Activated CD4-positive, alpha-beta memory T cell treated with anti-CD3 and anti-CD28 coated beads for 36 hours (primary cell): ENCODE data around the gene TBC1D21. TPM values are rescaled to one million over a fixed set of nuclear protein-coding genes. Genes with fewer than 3 reads are reported as not detected.

ENCODE experiments used
- CTCF ChIA-PET: fragments of 350-600 bp; sonication (Branson Sonifier 250); formaldehyde crosslinking; loops from one replicate; lab custom pipeline; 2021; ENCODE audit warnings: antibody characterized with exemption, inconsistent platforms; lab: Charles Lee
- POLR2A ChIA-PET: fragments of 350-600 bp; sonication (Branson Sonifier 250); formaldehyde crosslinking; loops from one replicate; lab custom pipeline; 2021; ENCODE audit warnings: antibody characterized with exemption; lab: Charles Lee
- DNase-seq: peaks from one replicate; pipeline ENCODE4 v3.0.0-alpha.2; 2020
- H3K27ac Mint-ChIP-seq: one replicate; pipeline ENCODE4 v1.8.0; 2021; ENCODE audit warnings: mixed read lengths
- H3K27me3 Mint-ChIP-seq: one replicate; pipeline ENCODE4 v1.8.0; 2021; ENCODE audit warnings: mixed read lengths
- H3K36me3 Mint-ChIP-seq: one replicate; pipeline ENCODE4 v1.8.0; 2021; ENCODE audit warnings: mixed read lengths
- H3K4me1 Mint-ChIP-seq: one replicate; pipeline ENCODE4 v1.8.0; 2021; ENCODE audit warnings: low read depth, mixed read lengths
- H3K4me3 Mint-ChIP-seq: one replicate; pipeline ENCODE4 v1.8.0; 2021; ENCODE audit warnings: mild to moderate bottlenecking, mixed read lengths
- H3K9me3 Mint-ChIP-seq: one replicate; pipeline ENCODE4 v1.8.0; 2021; ENCODE audit warnings: mixed read lengths
- intact Hi-C: fragments of 100-400 bp; cut with micrococcal nuclease; formaldehyde crosslinking; loops from one replicate; pipeline ENCODE4 v1.15.1; 2023
- total RNA-seq, 2 experiments: library from RNA; stranded (reverse); gene quantifications; one replicate each; pipeline ENCODE4 v1.2.3, GENCODE V29; 2021

The TBC1D21 gene
- total RNA-seq, 2 experiments from 2014 or later: not detected

GRCh38 chr15:73922186-73923151, 49.1 kb downstream of the TBC1D21 start:
- H3K4me3 Mint-ChIP-seq: no peak overlapping the region

GRCh38 chr15:73923156-73923487, 49.8 kb downstream of the TBC1D21 start:
- Mint-ChIP-seq H3K9me3 (peaks cover 9% of the 10 kb centered on the region), H3K4me1 (peaks cover 56% of the 10 kb centered on the region), H3K4me3 (no peak overlapping the region), H3K36me3 (peaks cover 12% of the 10 kb centered on the region), H3K27ac (peak overlapping the region; percentile 87), H3K27me3 (no peaks in the 10 kb centered on the region)
- POLR2A ChIA-PET: no interaction called here
- no peak for DNase-seq
- intact Hi-C loops: no loop called here
- CTCF ChIA-PET: interaction anchor here (1.2 to 2.9 kb wide), 4 partner anchors 11 to 287 kb away, joined by 3 to 15 read pairs (median 4); no protein-coding TSS in a partner anchor

More at GRCh38 chr15:73922186-73923151, 49.1 kb downstream of the TBC1D21 start:
- no peaks in the 10 kb centered on the region for H3K27me3 Mint-ChIP-seq
- peaks cover 53% of the 10 kb centered on the region for H3K4me1 Mint-ChIP-seq
- POLR2A ChIA-PET: no interaction called here
- CTCF ChIA-PET: interaction anchor here (0.7 to 2.9 kb wide), 5 partner anchors 15 to 633 kb away, joined by 3 to 15 read pairs (median 5); no protein-coding TSS in a partner anchor
- peak overlapping the region; percentile 81 for H3K27ac Mint-ChIP-seq
- DNase-seq: no peak
- peaks cover 12% of the 10 kb centered on the region for H3K9me3 Mint-ChIP-seq
- peaks cover 16% of the 10 kb centered on the region for H3K36me3 Mint-ChIP-seq
- intact Hi-C loops: no loop called here

GRCh38 chr15:73923488-73924164, 50.3 kb downstream of the TBC1D21 start:
- Mint-ChIP-seq H3K9me3 (peaks cover 4% of the 10 kb centered on the region), H3K36me3 (peaks cover 7% of the 10 kb centered on the region), H3K27me3 (no peaks in the 10 kb centered on the region), H3K27ac (peak overlapping the region; percentile 87), H3K4me1 (peaks cover 58% of the 10 kb centered on the region), H3K4me3 (no peak overlapping the region)
- ChIA-PET POLR2A (no interaction called here), CTCF (interaction anchor here (1.0 to 2.9 kb wide), 6 partner anchors 10 to 287 kb away, joined by 3 to 15 read pairs (median 4); partner anchors contain the start of gene PML)
- DNase-seq: no peak
- intact Hi-C loops: loop anchor here (2.0 kb wide), 1 partner anchor 71 kb away; the partner anchor contains the start of gene PML

GRCh38 chr15:73924171-73924921, 51.0 kb downstream of the TBC1D21 start:
- Mint-ChIP-seq H3K4me3 (peak overlapping the region; percentile 25), H3K4me1 (peaks cover 64% of the 10 kb centered on the region)

GRCh38 chr15:73925848-73926218, 52.5 kb downstream of the TBC1D21 start:
- Mint-ChIP-seq H3K36me3 (no peaks in the 10 kb centered on the region), H3K9me3 (no peaks in the 10 kb centered on the region), H3K4me3 (peak overlapping the region; percentile 46), H3K27ac (no peak overlapping the region), H3K4me1 (peaks cover 54% of the 10 kb centered on the region), H3K27me3 (no peaks in the 10 kb centered on the region)
- intact Hi-C loops: loop anchor here (2.0 kb wide), 1 partner anchor 69 kb away; the partner anchor contains the start of gene PML
- no peak for DNase-seq
- ChIA-PET CTCF (interaction anchor here (3.4 kb wide), 1 partner anchor 25 kb away, joined by 15 read pairs; no protein-coding TSS in a partner anchor), POLR2A (no interaction called here)

More at GRCh38 chr15:73924171-73924921, 51.0 kb downstream of the TBC1D21 start:
- peak overlapping the region; percentile 87 for H3K27ac Mint-ChIP-seq
- CTCF ChIA-PET: interaction anchor here (1.0 to 2.9 kb wide), 6 partner anchors 10 to 70 kb away, joined by 3 to 15 read pairs (median 4); partner anchors contain the start of gene PML
- no peaks in the 10 kb centered on the region for H3K27me3 Mint-ChIP-seq
- intact Hi-C loops: loop anchor here (2.0 kb wide), 1 partner anchor 70 kb away; the partner anchor contains the start of gene PML
- H3K9me3 Mint-ChIP-seq: no peaks in the 10 kb centered on the region
- H3K36me3 Mint-ChIP-seq: peaks cover 2% of the 10 kb centered on the region
- POLR2A ChIA-PET: no interaction called here
- DNase-seq: peak; percentile 48

- no peak for DNase-seq
- Mint-ChIP-seq H3K27ac (peak within 1 kb of the TSS; percentile 32), H3K27me3 (no peaks in the 10 kb centered on the region), H3K4me1 (peaks cover 50% of the 10 kb centered on the region), H3K36me3 (no peaks in the 10 kb centered on the region), H3K4me3 (peak within 1 kb of the TSS; percentile 59), H3K9me3 (no peaks in the 10 kb centered on the region)
- intact Hi-C loops: no loop called here
- ChIA-PET CTCF (interaction anchor here (1.2 to 3.4 kb wide), 5 partner anchors 18 to 47 kb away, joined by 5 to 26 read pairs (median 15); no protein-coding TSS in a partner anchor), POLR2A (interaction anchor here (0.6 kb wide), 2 partner anchors 14 to 48 kb away, joined by 3 read pairs; no protein-coding TSS in a partner anchor)
Observed at GRCh38 chr15:73926219-73927002, 53.0 kb downstream of the TBC1D21 start, which contains the start of gene LOXL1. TSS of gene LOXL1 (plus strand) at chr15:73926462. CDS start at chr15:73926784, 322 bp downstream.

- Mint-ChIP-seq H3K27me3 (no peaks in the 10 kb centered on the region), H3K4me1 (peaks cover 45% of the 10 kb centered on the region), H3K27ac (no peak overlapping the region), H3K9me3 (no peaks in the 10 kb centered on the region), H3K4me3 (peak overlapping the region; percentile 59), H3K36me3 (no peaks in the 10 kb centered on the region)
- POLR2A ChIA-PET: interaction anchor here (0.6 to 1.2 kb wide), 4 partner anchors 13 to 47 kb away, joined by 3 to 4 read pairs (median 3); no protein-coding TSS in a partner anchor
- peak; percentile 46 for DNase-seq
- CTCF ChIA-PET: interaction anchor here (0.6 to 3.4 kb wide), 26 partner anchors 9 to 241 kb away, joined by 3 to 26 read pairs (median 5); partner anchors contain the start of genes PML and TBC1D21
- intact Hi-C loops: no loop called here
Observed at GRCh38 chr15:73927003-73927475, 53.7 kb downstream of the TBC1D21 start.

GRCh38 chr15:73927476-73928240, 54.3 kb downstream of the TBC1D21 start:
- ChIA-PET CTCF (interaction anchor here (0.6 to 3.4 kb wide), 38 partner anchors 9 to 877 kb away, joined by 3 to 26 read pairs (median 4); partner anchors contain the start of genes PML and TBC1D21), POLR2A (interaction anchor here (0.5 to 1.2 kb wide), 6 partner anchors 18 to 1719 kb away, joined by 3 to 4 read pairs (median 3); no protein-coding TSS in a partner anchor)
- H3K27me3 Mint-ChIP-seq: no peaks in the 10 kb centered on the region
- intact Hi-C loops: no loop called here
- H3K4me1 Mint-ChIP-seq: peaks cover 41% of the 10 kb centered on the region
- DNase-seq: peak; percentile 85
- H3K9me3 Mint-ChIP-seq: no peaks in the 10 kb centered on the region
- peak overlapping the region; percentile 57 for H3K27ac Mint-ChIP-seq
- H3K4me3 Mint-ChIP-seq: peak overlapping the region; percentile 68
- no peaks in the 10 kb centered on the region for H3K36me3 Mint-ChIP-seq

- Mint-ChIP-seq H3K27ac (peak overlapping the region; percentile 57), H3K4me3 (peak overlapping the region; percentile 68), H3K9me3 (no peaks in the 10 kb centered on the region), H3K4me1 (peaks cover 41% of the 10 kb centered on the region), H3K27me3 (no peaks in the 10 kb centered on the region), H3K36me3 (no peaks in the 10 kb centered on the region)
- ChIA-PET CTCF (interaction anchor here (0.6 to 3.4 kb wide), 33 partner anchors 8 to 878 kb away, joined by 3 to 26 read pairs (median 4); partner anchors contain the start of genes PML and TBC1D21), POLR2A (interaction anchor here (0.5 to 1.2 kb wide), 5 partner anchors 19 to 1719 kb away, joined by 3 to 4 read pairs (median 3); no protein-coding TSS in a partner anchor)
- DNase-seq: no peak
- intact Hi-C loops: no loop called here
Observed at GRCh38 chr15:73928241-73928579, 54.8 kb downstream of the TBC1D21 start.
